ENCODE data around the gene RXRB. TPM values are rescaled to one million over a fixed set of nuclear protein-coding genes. Genes with fewer than 3 reads are reported as not detected.

The RXRB gene
- total RNA-seq, 1 donor from 2014 or later, result 22.4 TPM

DNA sequence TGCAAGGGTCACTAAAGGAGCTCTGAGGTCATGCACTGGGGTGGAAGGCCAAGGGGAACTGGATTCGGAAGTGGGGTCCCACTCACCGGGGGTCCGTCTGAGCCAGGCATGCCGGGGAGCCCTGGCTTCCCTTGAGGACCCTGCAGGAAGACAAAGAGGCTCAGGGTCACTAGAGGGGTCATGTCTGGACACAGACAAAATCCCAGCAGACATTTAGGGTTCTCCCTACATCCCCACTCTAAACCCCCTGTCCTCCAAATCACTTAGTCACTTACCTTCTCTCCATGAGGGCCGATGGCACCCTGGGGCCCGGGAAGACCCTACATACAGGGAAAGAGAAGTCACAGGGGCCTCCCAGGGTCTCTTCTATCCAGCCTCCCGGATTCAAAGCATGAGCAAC, 23.6 kb downstream of the RXRB start:
- no peak for DNase-seq (ENCODE audit: low read depth, low spot score)

GRCh38 chr6:33175436-33176069, 24.9 kb downstream of the RXRB start:
- DNase-seq (ENCODE audit: low read depth, low spot score), result no peak

- DNase-seq (ENCODE audit: low read depth, low spot score), result no peak
These were observed 25.7 kb downstream of the RXRB start for GRCh38 chr6:33174784-33175183.

DNA sequence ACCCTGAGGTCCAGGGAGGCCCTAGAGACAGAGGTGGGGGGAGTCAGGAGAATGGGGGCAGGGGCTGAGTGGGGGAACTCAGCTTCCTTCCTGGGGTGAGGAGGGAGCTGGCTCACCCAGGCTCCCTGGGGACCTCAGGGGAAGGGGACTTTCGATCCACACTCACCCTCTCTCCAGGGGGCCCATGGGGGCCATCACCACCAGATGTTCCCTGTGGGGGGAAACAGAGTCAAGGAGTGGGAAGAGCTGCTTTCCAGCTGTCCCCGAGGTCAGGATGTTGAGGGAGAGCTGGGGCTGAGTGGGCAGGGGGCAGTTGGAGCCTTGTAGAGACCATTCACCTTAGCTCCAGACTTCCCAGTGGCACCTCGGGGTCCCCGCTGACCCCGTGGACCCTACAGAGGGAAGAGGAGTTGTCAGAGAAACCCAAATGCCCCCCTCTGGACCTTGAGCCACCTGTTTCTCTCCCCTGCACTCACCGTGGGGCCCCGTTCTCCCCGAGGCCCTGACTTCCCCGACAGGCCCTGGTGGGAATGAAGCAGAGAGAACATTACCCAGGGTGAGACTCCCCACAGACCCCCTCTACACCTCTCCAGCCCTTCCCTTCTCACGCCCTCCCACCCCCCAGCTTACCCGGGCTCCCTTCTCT, 26.8 kb downstream of the RXRB start:
- DNase-seq (ENCODE audit: low read depth, low spot score), result no peak

GRCh38 chr6:33172688-33173534, 27.6 kb downstream of the RXRB start:
- no peak for DNase-seq (ENCODE audit: low read depth, low spot score)

DNA sequence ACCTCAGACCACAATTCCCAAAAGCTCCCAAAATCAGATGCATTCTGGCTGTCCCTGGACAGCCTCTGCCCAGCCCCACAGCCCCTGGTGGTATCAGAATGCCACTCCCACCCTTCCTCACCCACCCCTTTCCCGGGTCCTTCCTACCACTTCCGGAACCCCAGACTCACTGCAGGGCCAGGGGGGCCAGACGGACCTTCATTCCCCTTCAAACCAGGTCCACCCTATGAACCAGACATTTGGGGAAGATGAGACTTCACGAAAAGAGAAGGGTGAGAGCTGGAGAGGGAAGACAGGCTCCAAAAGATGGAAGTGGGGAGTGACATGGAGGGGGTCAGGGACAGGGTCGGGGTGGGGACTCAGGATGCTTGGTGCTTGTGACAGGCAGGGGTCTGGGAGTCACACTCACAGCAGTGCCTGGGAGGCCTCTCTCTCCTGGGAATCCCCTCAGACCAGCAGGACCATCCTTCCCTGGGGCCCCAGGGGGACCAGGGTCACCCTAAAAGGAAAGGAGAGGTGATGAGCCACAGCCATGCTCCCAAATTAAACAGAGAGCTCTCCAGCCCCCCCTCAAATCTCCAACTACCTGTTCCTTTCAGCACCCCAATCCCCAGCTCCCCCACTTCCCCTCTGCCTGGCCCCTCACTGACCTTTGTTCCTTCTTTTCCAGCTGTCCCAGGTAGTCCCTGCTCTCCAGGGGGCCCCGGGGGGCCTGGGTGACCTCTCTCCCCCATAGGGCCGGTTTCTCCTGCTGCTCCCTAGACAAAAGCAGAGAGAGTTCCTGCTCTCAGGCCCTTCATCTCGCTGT, 28.4 kb downstream of the RXRB start:
- DNase-seq (ENCODE audit: low read depth, low spot score), result no peak

GRCh38 chr6:33171016-33171879, 29.2 kb downstream of the RXRB start:
- no peak for DNase-seq (ENCODE audit: low read depth, low spot score)

- DNase-seq (ENCODE audit: low read depth, low spot score), result no peak
These were observed 30.1 kb downstream of the RXRB start for GRCh38 chr6:33170176-33171015.

DNA sequence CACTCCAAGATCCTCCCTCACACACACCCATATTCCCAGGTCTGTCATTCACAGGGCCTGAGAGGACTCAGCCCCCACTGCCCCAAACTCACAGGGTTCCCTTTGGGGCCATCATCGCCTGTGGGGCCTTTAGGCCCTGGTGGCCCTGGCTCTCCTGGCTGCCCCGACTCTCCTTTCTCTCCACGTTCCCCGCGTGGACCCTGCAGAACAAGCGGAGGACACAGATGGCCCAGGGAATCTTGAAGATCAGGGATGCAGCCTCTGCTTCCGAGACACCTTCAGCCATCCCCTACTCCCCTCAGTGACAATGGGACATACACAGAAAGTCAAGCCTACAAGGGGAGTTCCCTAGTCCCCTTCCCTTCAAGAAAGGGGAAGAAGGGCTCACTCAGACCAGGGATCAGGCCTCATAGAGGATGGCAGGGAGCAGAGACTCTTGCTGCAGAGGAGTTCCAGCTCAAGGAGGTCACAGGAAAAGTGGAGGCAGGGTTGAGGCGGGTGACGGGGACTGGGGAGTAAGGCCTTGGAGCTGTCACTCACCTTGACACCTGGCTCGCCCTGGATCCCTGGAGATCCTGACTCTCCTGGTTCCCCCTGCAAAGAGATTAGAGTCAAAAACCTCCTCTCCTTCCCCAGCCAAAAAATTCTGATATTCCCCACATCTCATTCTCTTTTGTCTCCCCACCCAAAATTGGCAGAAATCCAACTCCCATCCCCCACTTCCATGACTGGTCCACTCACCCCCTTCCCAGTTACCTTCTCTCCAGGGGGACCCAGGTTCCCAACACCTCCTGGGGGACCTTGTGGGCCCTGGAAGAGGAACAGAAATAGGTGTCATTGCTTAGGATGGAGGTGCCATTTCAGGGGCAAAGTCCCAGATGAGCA, 30.9 kb downstream of the RXRB start:
- no peak for DNase-seq (ENCODE audit: low read depth, low spot score)

DNA sequence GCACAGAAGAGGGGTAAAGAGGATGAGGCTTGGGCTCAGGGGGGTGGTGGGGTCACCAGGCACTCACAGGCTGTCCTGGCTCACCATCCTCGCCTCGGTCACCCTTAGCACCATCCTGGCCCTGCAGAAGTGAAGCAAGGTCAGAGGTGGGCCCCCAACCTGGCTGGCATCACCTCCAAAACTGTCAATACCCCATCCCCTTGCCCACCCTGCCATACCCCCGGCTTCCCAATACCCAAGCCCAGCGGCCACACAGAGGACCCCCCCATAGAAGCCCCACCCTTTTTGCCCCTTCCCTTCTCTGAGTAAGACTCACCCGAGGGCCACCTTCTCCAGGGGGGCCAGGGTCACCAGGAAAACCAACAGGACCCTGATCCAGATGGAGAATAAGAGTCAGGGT, 31.8 kb downstream of the RXRB start:
- DNase-seq (ENCODE audit: low read depth, low spot score), result no peak

- DNase-seq (ENCODE audit: low read depth, low spot score), result no peak
These were observed 32.2 kb downstream of the RXRB start for GRCh38 chr6:33168284-33168601.

- no peak for DNase-seq (ENCODE audit: low read depth, low spot score)
These were observed 32.8 kb downstream of the RXRB start for GRCh38 chr6:33167374-33168283.

DNA sequence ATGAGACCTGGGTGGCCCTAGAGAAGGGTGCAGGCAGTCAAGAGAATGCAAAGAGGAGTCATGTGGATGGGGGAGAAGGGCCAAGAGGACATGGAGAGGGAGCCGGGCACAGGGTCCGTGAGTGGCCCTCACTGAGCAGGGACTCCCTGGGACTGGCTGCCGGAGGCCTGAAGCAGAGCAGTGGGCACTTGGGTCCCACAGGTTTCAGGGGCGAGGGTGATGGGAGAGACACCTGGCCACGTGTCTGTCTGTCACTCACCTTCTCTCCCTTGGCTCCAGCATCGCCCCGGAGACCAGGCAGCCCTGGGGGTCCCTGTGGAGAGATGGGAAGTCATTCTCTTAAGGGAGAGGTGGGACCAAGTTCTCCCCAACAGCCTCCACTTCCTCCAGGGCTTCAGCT, 33.7 kb downstream of the RXRB start:
- no peak for DNase-seq (ENCODE audit: low read depth, low spot score)

DNA sequence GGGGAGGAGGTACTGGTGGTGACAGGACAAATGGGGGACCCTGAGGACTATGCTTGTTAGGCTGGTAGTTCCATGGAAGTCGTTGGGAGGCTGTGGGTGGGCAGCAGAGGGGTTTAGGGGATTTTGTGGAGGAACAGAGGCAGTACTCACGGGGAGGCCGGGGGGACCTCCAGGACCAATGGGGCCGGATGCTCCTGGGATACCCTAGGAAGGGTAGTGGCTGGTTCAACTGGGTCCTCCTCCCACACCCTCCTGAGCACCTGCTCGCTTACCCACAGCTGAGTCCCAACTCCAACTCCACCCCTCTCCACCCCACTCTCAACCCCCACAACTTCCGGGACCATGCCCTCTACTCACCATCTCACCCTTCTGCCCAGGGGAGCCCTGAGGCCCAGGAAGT, 34.1 kb downstream of the RXRB start:
- DNase-seq (ENCODE audit: low read depth, low spot score), result no peak

DNA sequence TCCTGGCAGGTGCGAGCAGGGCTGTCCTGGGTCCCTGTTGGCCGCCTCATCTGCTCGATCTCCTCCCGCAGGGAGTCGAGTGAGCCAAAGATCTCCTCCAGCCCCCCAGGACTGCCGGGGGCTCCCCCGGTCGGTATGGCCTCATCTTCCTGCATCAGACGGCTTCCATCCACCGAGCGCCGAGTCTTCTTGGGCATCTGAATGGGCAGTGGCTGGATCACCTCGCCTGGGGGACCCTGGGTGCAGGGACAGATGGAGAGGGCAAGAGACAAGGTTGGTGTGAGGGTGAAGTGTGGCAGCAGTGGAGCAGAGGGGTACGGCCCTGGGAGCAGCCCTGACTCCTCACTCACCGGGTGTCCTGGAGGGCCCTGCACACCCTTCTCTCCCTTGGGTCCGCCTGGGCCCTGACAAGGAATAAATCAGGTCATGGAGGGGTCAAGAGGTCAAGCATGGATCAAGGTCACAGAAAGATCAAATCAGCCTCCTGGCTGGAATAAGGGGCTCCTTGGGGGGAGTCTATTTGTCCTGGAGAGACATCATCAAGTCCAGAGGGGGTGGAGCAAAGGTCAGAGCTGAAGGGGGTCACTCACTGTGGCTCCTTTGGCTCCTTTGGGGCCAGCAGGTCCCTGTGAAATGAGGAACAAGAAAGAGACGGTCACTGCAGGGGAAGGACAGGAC, 34.7 kb downstream of the RXRB start:
- DNase-seq (ENCODE audit: low read depth, low spot score), result no peak

DNA sequence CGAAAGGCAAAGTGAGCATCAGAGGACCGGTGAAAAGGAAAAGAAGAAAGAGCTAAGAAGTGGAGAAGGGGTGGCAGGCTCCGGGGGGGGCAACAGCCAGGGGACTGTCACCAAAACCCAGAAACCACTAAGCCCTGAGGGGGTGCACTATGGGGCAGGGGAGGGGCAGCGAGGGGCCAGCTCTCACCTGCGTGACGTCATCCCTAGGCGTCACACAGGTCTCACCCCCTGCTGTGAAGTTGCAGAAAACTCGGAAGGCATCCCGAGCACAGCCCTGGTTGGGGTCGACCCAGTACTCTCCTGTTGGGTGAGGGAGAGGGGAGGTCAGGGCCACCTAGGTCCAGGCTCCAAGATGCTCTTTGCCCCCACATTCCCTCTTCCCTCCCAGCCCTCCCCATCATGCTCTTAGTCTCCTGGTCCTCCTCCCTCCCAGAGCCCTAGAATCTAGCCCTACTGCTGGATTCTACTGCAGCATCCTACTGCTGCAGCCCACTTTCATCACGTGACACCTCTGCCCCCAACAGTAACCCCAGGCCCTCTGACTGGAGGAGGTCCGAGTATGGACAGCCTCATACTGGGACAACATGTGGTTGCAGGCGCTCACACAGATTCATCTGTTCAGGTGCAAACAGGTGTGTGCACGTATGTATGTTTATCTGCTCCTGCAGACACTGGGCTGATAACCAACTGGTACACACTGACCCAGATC, 35.6 kb downstream of the RXRB start:
- no peak for DNase-seq (ENCODE audit: low read depth, low spot score)

DNA sequence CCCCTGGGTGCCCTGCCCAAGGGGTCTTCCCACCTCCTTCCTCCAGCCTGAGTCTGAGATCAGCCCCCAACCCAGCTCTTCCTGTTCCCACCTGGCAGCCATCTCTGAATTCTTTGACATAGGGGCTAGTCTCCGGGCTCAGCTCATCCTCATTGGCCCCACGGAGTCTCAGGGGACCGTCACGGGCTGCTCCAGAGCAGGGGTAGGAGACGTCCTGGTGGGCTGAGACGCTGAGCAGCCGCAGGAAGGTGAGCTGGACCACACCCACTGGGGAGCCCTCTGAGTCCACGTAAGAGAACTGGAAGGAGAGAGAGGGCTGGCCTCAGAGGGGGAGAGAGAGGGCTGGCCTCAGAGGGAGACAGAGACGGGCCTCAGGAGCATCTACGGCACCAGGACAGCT, 36.3 kb downstream of the RXRB start:
- no peak for DNase-seq (ENCODE audit: low read depth, low spot score)

Measured in pulmonary artery endothelial cell (primary cell).